ENCODE results near the gene OAS2. TPM values are rescaled to one million over a fixed set of nuclear protein-coding genes. Genes with fewer than 3 reads are reported as not detected.

OAS2 gene
- total and polyA plus RNA-seq, 2 of the 8 experiments (the other 6 are each of a cell fraction or from before 2014, with no cell fraction given) = 0.06 TPM; not detected in 1

DNA sequence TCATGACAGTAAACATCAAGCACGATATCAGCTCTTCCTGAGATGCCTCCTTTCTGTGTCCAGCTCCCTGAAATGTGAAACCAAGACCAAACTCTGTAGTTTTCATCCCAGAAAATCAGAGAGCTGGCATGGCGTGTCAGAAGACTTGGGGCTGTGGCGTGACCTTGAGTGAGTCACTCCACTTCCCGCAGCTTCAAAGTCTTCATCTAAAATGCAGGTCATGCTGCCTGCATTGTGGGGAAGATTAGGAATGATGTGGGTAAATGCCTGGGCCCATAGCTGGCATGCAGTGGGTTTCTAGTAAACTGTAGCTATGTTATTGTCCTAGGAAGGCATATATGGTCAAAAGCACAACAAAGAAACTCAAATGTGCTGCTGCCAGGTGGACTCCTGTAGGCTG, 28.8 kb downstream of the OAS2 start (continued):
- TF ChIP-seq GTF2F1 (IDR thresholded peaks at IDR 0.05; ENCODE audit: borderline replicate concordance, low read depth, low read length) = no peak
- no peak for TF ChIP-seq BRCA1 (IDR thresholded peaks at IDR 0.05; ENCODE audit: low read depth, low read length)
- no peak for TF ChIP-seq CTBP2 (IDR thresholded peaks at IDR 0.05; ENCODE audit: borderline replicate concordance, insufficient read depth, insufficient read length, low read length)
- no peak for TF ChIP-seq RBBP5 (IDR thresholded peaks at IDR 0.05; ENCODE audit: borderline replicate concordance, low read depth, low read length)
